ENCODE measurements around the gene JAG1. TPM values are rescaled to one million over a fixed set of nuclear protein-coding genes. Genes with fewer than 3 reads are reported as not detected.

Gene JAG1
- total RNA-seq, 2 donors from 2014 or later, result 66.5 to 102 TPM

- TF ChIP-seq CTCF (IDR thresholded peaks at IDR 0.05), result no peak
- intact Hi-C loops (cut with DNase I), result no loop called here
- DNase-seq, result no peak
- no peaks in the 10 kb centered on the region for H3K9me3 ChIP-seq
- no peak overlapping the region for H3K4me3 ChIP-seq
- no peaks in the 10 kb centered on the region for H3K36me3 ChIP-seq
- H3K4me1 ChIP-seq, result no peaks in the 10 kb centered on the region
- H3K9ac ChIP-seq (ENCODE audit: low read depth in 2 of 2, low read length in 2 of 2), result no peak overlapping the region
- H3K27me3 ChIP-seq, result no peaks in the 10 kb centered on the region
- no peak overlapping the region for H3K27ac ChIP-seq
Measured at GRCh38 chr20:10683537-10683936, 9.7 kb upstream of the JAG1 start.

DNA sequence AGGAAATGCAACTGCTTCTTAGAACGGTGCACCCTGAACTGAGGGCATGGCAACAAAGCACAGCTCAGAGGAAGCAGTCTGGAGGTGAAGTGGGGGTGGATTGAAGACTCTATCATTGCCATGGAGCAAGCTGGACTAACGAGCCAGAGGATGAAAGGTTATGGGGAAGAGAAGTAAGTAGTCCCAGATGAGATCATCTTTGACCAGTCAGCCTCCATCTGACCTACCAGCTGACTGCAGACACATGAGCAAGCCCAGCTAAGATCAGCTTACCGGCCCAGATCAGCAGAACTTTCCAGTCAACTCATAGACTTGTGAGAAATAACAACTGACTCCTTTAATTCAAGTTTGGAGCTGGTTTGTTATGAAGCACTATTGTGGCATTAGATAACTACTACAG is 9.1 kb upstream of the JAG1 start:
- Histone ChIP-seq H3K9me3 (no peaks in the 10 kb centered on the region), H3K27me3 (no peaks in the 10 kb centered on the region), H3K4me1 (no peaks in the 10 kb centered on the region), H3K9ac (ENCODE audit: low read depth in 2 of 2, low read length in 2 of 2) (no peak overlapping the region), H3K36me3 (no peaks in the 10 kb centered on the region), H3K27ac (no peak overlapping the region), H3K4me3 (no peak overlapping the region)
- no peak for TF ChIP-seq CTCF (IDR thresholded peaks at IDR 0.05)
- intact Hi-C loops (cut with DNase I), result no loop called here
- DNase-seq, result no peak

DNA sequence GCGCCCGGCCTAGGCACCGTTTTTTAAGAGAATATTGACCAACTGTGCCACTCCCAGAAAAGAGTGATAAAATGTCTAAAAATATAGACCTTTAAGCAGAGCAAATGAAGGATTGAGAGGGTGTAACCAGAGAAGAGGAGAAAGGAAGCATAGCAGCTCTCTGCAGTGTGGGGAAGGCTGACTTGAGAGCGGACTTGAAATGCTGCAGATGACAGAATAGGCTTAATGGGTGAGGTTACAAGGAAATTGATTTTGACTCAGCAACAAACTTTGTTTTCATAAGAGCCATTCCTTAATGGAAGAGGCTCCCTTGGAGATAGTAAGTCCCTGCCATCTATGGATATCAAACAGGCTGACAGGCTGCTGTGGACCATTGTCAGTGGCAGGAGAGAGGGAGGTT is 7.7 kb upstream of the JAG1 start:
- Histone ChIP-seq H3K27ac (no peak overlapping the region), H3K4me3 (no peak overlapping the region), H3K9ac (ENCODE audit: low read depth in 2 of 2, low read length in 2 of 2) (no peak overlapping the region), H3K36me3 (no peaks in the 10 kb centered on the region), H3K9me3 (no peaks in the 10 kb centered on the region), H3K27me3 (no peaks in the 10 kb centered on the region), H3K4me1 (no peaks in the 10 kb centered on the region)
- TF ChIP-seq CTCF (IDR thresholded peaks at IDR 0.05), result no peak
- DNase-seq, result no peak
- intact Hi-C loops (cut with DNase I), result no loop called here

- DNase-seq, result no peak
- intact Hi-C loops (cut with DNase I), result no loop called here
- Histone ChIP-seq H3K4me3 (no peak overlapping the region), H3K4me1 (no peaks in the 10 kb centered on the region), H3K9ac (ENCODE audit: low read depth in 2 of 2, low read length in 2 of 2) (no peak overlapping the region), H3K27ac (no peak overlapping the region), H3K27me3 (no peaks in the 10 kb centered on the region), H3K9me3 (no peaks in the 10 kb centered on the region), H3K36me3 (no peaks in the 10 kb centered on the region)
- TF ChIP-seq CTCF (IDR thresholded peaks at IDR 0.05), result no peak
Measured at GRCh38 chr20:10680571-10680970, 6.8 kb upstream of the JAG1 start.

- TF ChIP-seq CTCF (IDR thresholded peaks at IDR 0.05), result no peak
- no peaks in the 10 kb centered on the region for H3K36me3 ChIP-seq
- no peak overlapping the region for H3K27ac ChIP-seq
- intact Hi-C loops (cut with DNase I), result loop anchor here (10.0 kb wide), 2 partner anchors 244 to 526 kb away; partner anchors contain the start of genes MKKS and SLX4IP
- no peak for DNase-seq
- H3K4me3 ChIP-seq, result no peak overlapping the region
- H3K9me3 ChIP-seq, result no peaks in the 10 kb centered on the region
- no peaks in the 10 kb centered on the region for H3K27me3 ChIP-seq
- H3K4me1 ChIP-seq, result no peaks in the 10 kb centered on the region
- H3K9ac ChIP-seq (ENCODE audit: low read depth in 2 of 2, low read length in 2 of 2), result no peak overlapping the region
Measured at GRCh38 chr20:10679269-10679668, 5.5 kb upstream of the JAG1 start.

- Histone ChIP-seq H3K9ac (ENCODE audit: low read depth in 2 of 2, low read length in 2 of 2) (no peak overlapping the region), H3K27ac (no peak overlapping the region), H3K27me3 (no peaks in the 10 kb centered on the region), H3K4me3 (no peak overlapping the region), H3K36me3 (no peaks in the 10 kb centered on the region), H3K9me3 (no peaks in the 10 kb centered on the region), H3K4me1 (no peaks in the 10 kb centered on the region)
- intact Hi-C loops (cut with DNase I), result loop anchor here (10.0 kb wide), 2 partner anchors 242 to 528 kb away; partner anchors contain the start of genes MKKS and SLX4IP
- TF ChIP-seq CTCF (IDR thresholded peaks at IDR 0.05), result no peak
- no peak for DNase-seq
Measured at GRCh38 chr20:10676518-10676917, 2.7 kb upstream of the JAG1 start.

Measured in colonic mucosa (tissue), 4 donors.